GM21526 (cell line): Measurements from ENCODE around the gene SEMA6B.
"Not testable (repeated sequence)": the region's sequence is repeated elsewhere in the genome, so short reads cannot be mapped to it uniquely, and the experiment has no call there.

Source experiments
- ATAC-seq: cut with Tn5 transposase; IDR thresholded peaks from one replicate; pipeline ENCODE4 v1.9.1; 2021; ENCODE audit warnings: moderate library complexity; ENCODE audit not compliant: unreplicated experiment, low FRiP score

Gene SEMA6B

GRCh38 chr19:4559569-4559968 lies at the start of gene SEMA6B:
Gene SEMA6B, minus strand, starts transcription at chr19:4559684. Its CDS starts 1,227 bp downstream, at chr19:4558457.
- ATAC-seq = no peak

GRCh38 chr19:4606921-4607678 lies 47.6 kb upstream of the SEMA6B start:
- ATAC-seq = no peak

- no peak for ATAC-seq
Measured at GRCh38 chr19:4606181-4606580, 46.7 kb upstream of the SEMA6B start.

- no peak for ATAC-seq
Measured at GRCh38 chr19:4604912-4605311, 45.4 kb upstream of the SEMA6B start.

- no peak for ATAC-seq
Measured at GRCh38 chr19:4602915-4603314, 43.4 kb upstream of the SEMA6B start.

GRCh38 chr19:4602173-4602788 lies 42.8 kb upstream of the SEMA6B start:
- no peak for ATAC-seq

GRCh38 chr19:4600893-4601292 lies 41.4 kb upstream of the SEMA6B start:
- no peak for ATAC-seq

- no peak for ATAC-seq
Measured at GRCh38 chr19:4600082-4600481, 40.6 kb upstream of the SEMA6B start.

GRCh38 chr19:4598712-4599111 lies 39.2 kb upstream of the SEMA6B start:
- ATAC-seq = no peak

- no peak for ATAC-seq
Measured at GRCh38 chr19:4597975-4598671, 38.6 kb upstream of the SEMA6B start.

- ATAC-seq = no peak
Measured at GRCh38 chr19:4597278-4597974, 37.9 kb upstream of the SEMA6B start.

GRCh38 chr19:4596033-4596904 lies 36.8 kb upstream of the SEMA6B start:
- ATAC-seq = no peak

GRCh38 chr19:4595158-4595557 lies 35.7 kb upstream of the SEMA6B start:
- not testable (repeated sequence) for ATAC-seq

GRCh38 chr19:4594201-4594600 lies 34.7 kb upstream of the SEMA6B start:
- ATAC-seq = no peak

GRCh38 chr19:4593409-4593851 lies 33.9 kb upstream of the SEMA6B start:
- ATAC-seq = no peak

GRCh38 chr19:4592445-4592844 lies 33.0 kb upstream of the SEMA6B start:
- ATAC-seq = no peak

GRCh38 chr19:4591320-4591719 lies 31.8 kb upstream of the SEMA6B start:
- ATAC-seq = no peak

- no peak for ATAC-seq
Measured at GRCh38 chr19:4590559-4590958, 31.1 kb upstream of the SEMA6B start.

- ATAC-seq = no peak
Measured at GRCh38 chr19:4589579-4590410, 30.3 kb upstream of the SEMA6B start.
